HepG2 (cell line): ENCODE results near the gene ZNF281. TPM values are rescaled to one million over a fixed set of nuclear protein-coding genes. Genes with fewer than 3 reads are reported as not detected.
A peak's percentile ranks its signal among the peaks of the same experiment; 100 is the strongest.

ENCODE experiments used
- ATAC-seq: fragments of 200-7000 bp; cut with Tn5 transposase; 3 replicates; pipeline ENCODE4 v1.9.1; 2020; ENCODE audit warnings: mild to moderate bottlenecking, moderate library complexity
- BruUV-seq: library from RNA; stranded (reverse); fragments of 400-500 nt; replicated peaks from 2 replicates; lab custom pipeline; 2021; lab: Mats Ljungman, UMichigan
- CTCF ChIA-PET: fragments of 300-600 bp; formaldehyde crosslinking; extraction: SDS; loops from one replicate; lab custom pipeline; 2021; ENCODE audit warnings: low total read pairs, inconsistent platforms, low intra/inter-chr PET ratio; lab: Yijun Ruan, JAX
- POLR2A ChIA-PET: fragments of 350-600 bp; sonication (Branson Sonifier 250); formaldehyde crosslinking; loops from one replicate; lab custom pipeline; 2020; ENCODE audit warnings: antibody characterized with exemption, inconsistent platforms; lab: Yijun Ruan, JAX
- DNase-seq: peaks from one replicate; pipeline ENCODE4 v3.0.0-alpha.2; 2015; ENCODE audit warnings: low spot score
- FAIRE-seq: peaks from 3 replicates; lab custom pipeline; 2011; peaks lifted over from hg19 to GRCh38; lab: Jason Lieb, UNC
- H2AFZ ChIP-seq: one replicate; pipeline ENCODE4 v1.6.1; 2011; ENCODE audit warnings: low read length, inconsistent platforms
- H3K27ac ChIP-seq: fragments of 300-600 bp; 3 replicates; pipeline ENCODE4 v1.8.0; 2011; ENCODE audit warnings: mixed run types, mild to moderate bottlenecking, mixed read lengths, low read length, inconsistent platforms; ENCODE audit not compliant: insufficient read depth; ENCODE audit errors: extremely low read length
- H3K27me3 ChIP-seq, 2 experiments: fragments of 200-600 bp in 1 of 2; 2 replicates in 1 of 2; 3 replicates in 1 of 2; pipeline versions ENCODE4 v1.6.0 to v1.8.0; 2011; ENCODE audit warnings: low read length in 2 of 2, mild to moderate bottlenecking in 2 of 2, moderate library complexity in 2 of 2, inconsistent platforms in 1 of 2; ENCODE audit not compliant: insufficient read depth in 2 of 2, control insufficient read depth in 1 of 2
- H3K36me3 ChIP-seq, 2 experiments: fragments of 200-600 bp in 1 of 2; replicated peaks in 1 of 2; 2 replicates in 1 of 2; 3 replicates in 1 of 2; pipeline versions ENCODE4 v1.5.1 to v1.8.0; 2011; ENCODE audit warnings: low read length in 2 of 2, inconsistent platforms in 1 of 2; ENCODE audit not compliant: insufficient read depth in 2 of 2, control insufficient read depth in 1 of 2
- H3K4me1 ChIP-seq: 2 replicates; pipeline ENCODE4 v1.5.1; 2012; ENCODE audit warnings: low read length, inconsistent platforms; ENCODE audit not compliant: insufficient read depth
- H3K4me2 ChIP-seq: 2 replicates; pipeline ENCODE4 v1.6.0; 2011; ENCODE audit warnings: low read depth, low read length, inconsistent platforms
- H3K4me3 ChIP-seq, 3 experiments: fragments of 200-600 bp in 1 of 3; sonication (generic), shearing (Covaris generic) in 1 of 3; replicated peaks in 1 of 3; 2 replicates each; pipeline ENCODE4 v1.5.1; 2011 to 2016; ENCODE audit warnings: low read length in 3 of 3, inconsistent platforms in 2 of 3, low read depth in 2 of 3, mild to moderate bottlenecking in 2 of 3, control low read depth in 1 of 3, mixed read lengths in 1 of 3; ENCODE audit not compliant: insufficient read depth in 1 of 3
- H3K79me2 ChIP-seq: one replicate; pipeline ENCODE4 v1.6.1; 2011; ENCODE audit warnings: low read length, inconsistent platforms; ENCODE audit not compliant: insufficient read depth
- H3K9ac ChIP-seq: 2 replicates; pipeline ENCODE4 v1.6.0; 2011; ENCODE audit warnings: mild to moderate bottlenecking, low read depth, low read length, inconsistent platforms; ENCODE audit not compliant: insufficient read depth
- H3K9me3 ChIP-seq: 2 replicates; pipeline ENCODE4 v1.5.1; 2012; ENCODE audit warnings: mild to moderate bottlenecking, low read length
- H4K20me1 ChIP-seq: 2 replicates; pipeline ENCODE4 v1.6.0; 2011; ENCODE audit warnings: inconsistent platforms, mild to moderate bottlenecking, low read length, moderate library complexity; ENCODE audit not compliant: insufficient read depth
- GTF3A ChIP-seq: sonication (generic); formaldehyde crosslinking; conservative IDR thresholded peaks from 2 replicates; pipeline ENCODE4 v1.4.0; 2020; ENCODE audit warnings: mild to moderate bottlenecking, missing genetic modification reagents
- HMG20A ChIP-seq: IDR thresholded peaks from 2 replicates; pipeline ENCODE4 v1.6.1; 2016; ENCODE audit warnings: borderline replicate concordance
- KLF13 ChIP-seq: sonication (generic); formaldehyde crosslinking; IDR thresholded peaks from 2 replicates; pipeline ENCODE4 v1.4.0; 2020; ENCODE audit warnings: mild to moderate bottlenecking, missing genetic modification reagents
- MAFF ChIP-seq: IDR thresholded peaks from 2 replicates; pipeline ENCODE4 v1.6.1; 2011; ENCODE audit warnings: low read depth, low read length, improper control_type of control experiment
- MAFG ChIP-seq: sonication (generic); formaldehyde crosslinking; IDR thresholded peaks from 2 replicates; pipeline ENCODE4 v1.5.1; 2020; ENCODE audit warnings: mild to moderate bottlenecking, missing genetic modification reagents
- MAFK ChIP-seq, 2 experiments: IDR thresholded peaks in 1 of 2; conservative IDR thresholded peaks in 1 of 2; 2 replicates each; pipeline ENCODE4 v1.6.1; 2011; ENCODE audit warnings: improper control_type of control experiment in 2 of 2, low read length in 2 of 2
- MLX ChIP-seq: IDR thresholded peaks from 2 replicates; pipeline ENCODE4 v1.6.1; 2016
- MNT ChIP-seq: fragments of 450-650 bp; IDR thresholded peaks from 2 replicates; pipeline ENCODE4 v1.6.1; 2016
- NFE2 ChIP-seq: sonication (generic); formaldehyde crosslinking; IDR thresholded peaks from 2 replicates; pipeline ENCODE4 v1.4.0; 2020; ENCODE audit warnings: missing genetic modification reagents
- NFE2L2 ChIP-seq: fragments of 150-350 bp; IDR thresholded peaks from 2 replicates; pipeline ENCODE4 v1.6.1; 2014; ENCODE audit warnings: low read length
- SAP130 ChIP-seq: IDR thresholded peaks from 2 replicates; pipeline ENCODE4 v1.6.1; 2016; ENCODE audit warnings: low read depth
- SMC3 ChIP-seq: IDR thresholded peaks from 2 replicates; pipeline ENCODE4 v1.6.1; 2011; ENCODE audit warnings: low read length, improper control_type of control experiment
- ZBED4 ChIP-seq: sonication (generic); formaldehyde crosslinking; IDR thresholded peaks from 2 replicates; pipeline ENCODE4 v1.4.0; 2020; ENCODE audit warnings: missing genetic modification reagents, borderline replicate concordance
- ZBTB7A ChIP-seq: sonication (generic); formaldehyde crosslinking; IDR thresholded peaks from 2 replicates; pipeline ENCODE4 v1.8.0; 2022; ENCODE audit warnings: mild to moderate bottlenecking, missing genetic modification reagents
- ZFP37 ChIP-seq: sonication (generic); formaldehyde crosslinking; IDR thresholded peaks from 2 replicates; pipeline ENCODE4 v1.4.0; 2020; ENCODE audit warnings: missing genetic modification reagents, borderline replicate concordance
- ZNF337 ChIP-seq: sonication (generic); formaldehyde crosslinking; IDR thresholded peaks from 2 replicates; pipeline ENCODE4 v1.5.1; 2020; ENCODE audit warnings: missing genetic modification reagents, low read depth, mild to moderate bottlenecking, borderline replicate concordance
- WGBS: methylation state at CpG from one replicate; pipeline ENCODE4 v1.1.6; 2017; ENCODE audit warnings: low lambda C conversion rate; 5-methylcytosine and 5-hydroxymethylcytosine counted together
- in situ Hi-C: cut with HindIII; loops from 2 replicates; pipeline ENCODE4 v1.10.0; 2017; ENCODE audit warnings: low pct_unique_long_range_greater_than_20kb; ENCODE audit not compliant: extremely low pct_ligation_motif_present
- intact Hi-C: fragments of 100-400 bp; cut with micrococcal nuclease; formaldehyde crosslinking; loops from one replicate; pipeline ENCODE4 v1.10.0; 2022; ENCODE audit not compliant: unreplicated experiment
- polyA plus RNA-seq, 8 experiments: library from polyadenylated mRNA; depleted of rRNA in 3 of 8; stranded (reverse) in 7 of 8; unstranded in 1 of 8; fragments of >200 nt; fragmentation: Illumina TruSeq in 4 of 8; extraction: Trizol in 4 of 8; gene quantifications; 2 replicates each; pipeline versions ENCODE4 v1.2.1 to v1.2.3, GENCODE V29; 2011 to 2016; ENCODE audit warnings: low read depth in 4 of 8, missing spikeins in 1 of 8, mixed read lengths in 1 of 8; ENCODE audit not compliant: insufficient read depth in 1 of 8
- total RNA-seq, 5 experiments: library from RNA; depleted of rRNA; stranded (reverse); fragments of >200 nt; fragmentation: Illumina TruSeq; extraction: Trizol; gene quantifications; 2 replicates each; pipeline ENCODE4 v1.2.3, GENCODE V29; 2016; ENCODE audit warnings: low read depth in 1 of 5

ZNF281 gene
- total and polyA plus RNA-seq, 2 of the 13 experiments (the other 11 are each of a cell fraction or from before 2014, with no cell fraction given) = 7.7 to 20.6 TPM

GRCh38 chr1:200364091-200364759 lies 45.6 kb downstream of the ZNF281 start:
- Histone ChIP-seq H3K9ac (no peak overlapping the region), H2AFZ (no peak overlapping the region), H3K27ac (peak overlapping the region; percentile 53), H3K4me1 (peaks cover 68% of the 10 kb centered on the region), H3K9me3 (no peaks in the 10 kb centered on the region), H3K79me2 (no peaks in the 10 kb centered on the region), H3K4me3 (no peak overlapping the region), H3K4me2 (no peak overlapping the region), H4K20me1 (no peaks in the 10 kb centered on the region), H3K27me3 (no peaks in the 10 kb centered on the region), H3K36me3 (no peaks in the 10 kb centered on the region; a peak in 1 of 5 replicates)
- POLR2A ChIA-PET = interaction anchor here (3.3 kb wide), 1 partner anchor 8 kb away, joined by 15 read pairs; no protein-coding TSS in a partner anchor
- CTCF ChIA-PET = no interaction called here
- intact Hi-C loops (no loop called here), in situ Hi-C loops (no loop called here)
- 87% methylated on average over 2 of the region's 2 CpGs for WGBS
- ATAC-seq (no peak), DNase-seq (peak; percentile 49), FAIRE-seq (no peak)
- TF ChIP-seq NFE2 (CRISPR knock-in tag) = peak; percentile 91; the same call in 1 of the 2 replicates
- no peak for TF ChIP-seq ZBED4 (CRISPR knock-in tag)
- TF ChIP-seq HMG20A (CRISPR knock-in tag) = 0 out of 2 replicates have a peak, but pooled peaks have one; percentile 14
- TF ChIP-seq MAFK (conservative IDR thresholded peaks at IDR 0.05 in 1 of 2, IDR thresholded peaks at IDR 0.05 in 1 of 2; ENCODE audit: low read length in 2 of 2) = peak; percentile 86 to 93
- peak; percentile 83 for TF ChIP-seq MAFF
- TF ChIP-seq MAFG (CRISPR knock-in tag) = 0 out of 2 replicates have a peak, but pooled peaks have one; percentile 61
- TF ChIP-seq MNT = no peak
- TF ChIP-seq NFE2L2 = peak; percentile 98
- no peak for TF ChIP-seq KLF13 (CRISPR knock-in tag)
- no peak for TF ChIP-seq ZNF337
- no peak for TF ChIP-seq ZFP37
- no peak for TF ChIP-seq ZBTB7A (CRISPR knock-in tag)
- TF ChIP-seq MLX (CRISPR knock-in tag) = no peak
- TF ChIP-seq SAP130 (CRISPR knock-in tag) = 0 out of 2 replicates have a peak, but pooled peaks have one; percentile 22
- no peak for TF ChIP-seq SMC3
- TF ChIP-seq GTF3A (CRISPR knock-in tag) = no peak
- BruUV-seq = no TSS peak
